HepG2 (cell line): Measurements from ENCODE around the gene SIRPA. TPM values are rescaled to one million over a fixed set of nuclear protein-coding genes. Genes with fewer than 3 reads are reported as not detected.

Experiments
- ATAC-seq: fragments of 200-7000 bp; cut with Tn5 transposase; 3 replicates; pipeline ENCODE4 v1.9.1; 2020; ENCODE audit warnings: mild to moderate bottlenecking, moderate library complexity
- BruUV-seq: library from RNA; stranded (reverse); fragments of 400-500 nt; replicated peaks from 2 replicates; lab custom pipeline; 2021; lab: Mats Ljungman, UMichigan
- CTCF ChIA-PET: fragments of 300-600 bp; formaldehyde crosslinking; extraction: SDS; loops from one replicate; lab custom pipeline; 2021; ENCODE audit warnings: low total read pairs, inconsistent platforms, low intra/inter-chr PET ratio; lab: Yijun Ruan, JAX
- POLR2A ChIA-PET: fragments of 350-600 bp; sonication (Branson Sonifier 250); formaldehyde crosslinking; loops from one replicate; lab custom pipeline; 2020; ENCODE audit warnings: antibody characterized with exemption, inconsistent platforms; lab: Yijun Ruan, JAX
- DNase-seq: peaks from one replicate; pipeline ENCODE4 v3.0.0-alpha.2; 2015; ENCODE audit warnings: low spot score
- FAIRE-seq: peaks from 3 replicates; lab custom pipeline; 2011; peaks lifted over from hg19 to GRCh38; lab: Jason Lieb, UNC
- H2AFZ ChIP-seq: one replicate; pipeline ENCODE4 v1.6.1; 2011; ENCODE audit warnings: low read length, inconsistent platforms
- H3K27ac ChIP-seq: fragments of 300-600 bp; 3 replicates; pipeline ENCODE4 v1.8.0; 2011; ENCODE audit warnings: mixed run types, mild to moderate bottlenecking, mixed read lengths, low read length, inconsistent platforms; ENCODE audit not compliant: insufficient read depth; ENCODE audit errors: extremely low read length
- H3K27me3 ChIP-seq, 2 experiments: fragments of 200-600 bp in 1 of 2; 2 replicates in 1 of 2; 3 replicates in 1 of 2; pipeline versions ENCODE4 v1.6.0 to v1.8.0; 2011; ENCODE audit warnings: low read length in 2 of 2, mild to moderate bottlenecking in 2 of 2, moderate library complexity in 2 of 2, inconsistent platforms in 1 of 2; ENCODE audit not compliant: insufficient read depth in 2 of 2, control insufficient read depth in 1 of 2
- H3K36me3 ChIP-seq, 2 experiments: fragments of 200-600 bp in 1 of 2; replicated peaks in 1 of 2; 2 replicates in 1 of 2; 3 replicates in 1 of 2; pipeline versions ENCODE4 v1.5.1 to v1.8.0; 2011; ENCODE audit warnings: low read length in 2 of 2, inconsistent platforms in 1 of 2; ENCODE audit not compliant: insufficient read depth in 2 of 2, control insufficient read depth in 1 of 2
- H3K4me1 ChIP-seq: 2 replicates; pipeline ENCODE4 v1.5.1; 2012; ENCODE audit warnings: low read length, inconsistent platforms; ENCODE audit not compliant: insufficient read depth
- H3K4me2 ChIP-seq: 2 replicates; pipeline ENCODE4 v1.6.0; 2011; ENCODE audit warnings: low read depth, low read length, inconsistent platforms
- H3K4me3 ChIP-seq, 3 experiments: fragments of 200-600 bp in 1 of 3; sonication (generic), shearing (Covaris generic) in 1 of 3; replicated peaks in 1 of 3; 2 replicates each; pipeline ENCODE4 v1.5.1; 2011 to 2016; ENCODE audit warnings: low read length in 3 of 3, inconsistent platforms in 2 of 3, low read depth in 2 of 3, mild to moderate bottlenecking in 2 of 3, control low read depth in 1 of 3, mixed read lengths in 1 of 3; ENCODE audit not compliant: insufficient read depth in 1 of 3
- H3K79me2 ChIP-seq: one replicate; pipeline ENCODE4 v1.6.1; 2011; ENCODE audit warnings: low read length, inconsistent platforms; ENCODE audit not compliant: insufficient read depth
- H3K9ac ChIP-seq: 2 replicates; pipeline ENCODE4 v1.6.0; 2011; ENCODE audit warnings: mild to moderate bottlenecking, low read depth, low read length, inconsistent platforms; ENCODE audit not compliant: insufficient read depth
- H3K9me3 ChIP-seq: 2 replicates; pipeline ENCODE4 v1.5.1; 2012; ENCODE audit warnings: mild to moderate bottlenecking, low read length
- H4K20me1 ChIP-seq: 2 replicates; pipeline ENCODE4 v1.6.0; 2011; ENCODE audit warnings: inconsistent platforms, mild to moderate bottlenecking, low read length, moderate library complexity; ENCODE audit not compliant: insufficient read depth
- BRF2 ChIP-seq: sonication (generic); formaldehyde crosslinking; IDR thresholded peaks from 2 replicates; pipeline ENCODE4 v1.8.1; 2022; ENCODE audit warnings: mild to moderate bottlenecking, missing genetic modification reagents
- EEA1 ChIP-seq: sonication (generic); formaldehyde crosslinking; IDR thresholded peaks from 2 replicates; pipeline ENCODE4 v1.5.1; 2020; ENCODE audit warnings: mild to moderate bottlenecking, missing genetic modification reagents, borderline replicate concordance
- FOXA1 ChIP-seq, 2 experiments: fragments of 450-650 bp in 1 of 2; sonication (generic) in 1 of 2; formaldehyde crosslinking in 1 of 2; IDR thresholded peaks; 2 replicates each; pipeline versions ENCODE4 v1.4.0 to v1.6.1; 2016 to 2020; ENCODE audit warnings: missing genetic modification reagents in 1 of 2
- GLMP ChIP-seq: sonication (generic); formaldehyde crosslinking; IDR thresholded peaks from 2 replicates; pipeline ENCODE4 v1.9.0; 2021; ENCODE audit warnings: missing genetic modification reagents, mild to moderate bottlenecking, borderline replicate concordance
- HHEX ChIP-seq: IDR thresholded peaks from 2 replicates; pipeline ENCODE4 v1.6.1; 2016; ENCODE audit warnings: control low read depth
- HINFP ChIP-seq: sonication (generic); formaldehyde crosslinking; IDR thresholded peaks from 2 replicates; pipeline ENCODE4 v1.4.0; 2020; ENCODE audit warnings: low read depth, mild to moderate bottlenecking, missing genetic modification reagents
- ISL2 ChIP-seq: sonication (generic); formaldehyde crosslinking; IDR thresholded peaks from 2 replicates; pipeline ENCODE4 v1.5.0; 2020; ENCODE audit warnings: missing genetic modification reagents
- REPIN1 ChIP-seq: sonication (generic); formaldehyde crosslinking; IDR thresholded peaks from 2 replicates; pipeline ENCODE4 v1.8.0; 2022; ENCODE audit warnings: missing genetic modification reagents, low read depth, mild to moderate bottlenecking, borderline replicate concordance
- ZBTB2 ChIP-seq: sonication (generic); formaldehyde crosslinking; IDR thresholded peaks from 2 replicates; pipeline ENCODE4 v1.8.0; 2022; ENCODE audit warnings: low read depth, missing genetic modification reagents
- ZKSCAN5 ChIP-seq: sonication (generic); formaldehyde crosslinking; IDR thresholded peaks from 2 replicates; pipeline ENCODE4 v1.5.1; 2020; ENCODE audit warnings: mild to moderate bottlenecking, missing genetic modification reagents
- ZNF329 ChIP-seq: sonication (generic); formaldehyde crosslinking; IDR thresholded peaks from 2 replicates; pipeline ENCODE4 v1.9.0; 2021; ENCODE audit warnings: low read depth, mild to moderate bottlenecking, missing genetic modification reagents
- ZNF710 ChIP-seq: sonication (generic); formaldehyde crosslinking; IDR thresholded peaks from 2 replicates; pipeline ENCODE4 v1.5.0; 2020; ENCODE audit warnings: mild to moderate bottlenecking, missing genetic modification reagents, borderline replicate concordance
- ZSCAN20 ChIP-seq: sonication (generic); formaldehyde crosslinking; IDR thresholded peaks from 2 replicates; pipeline ENCODE4 v1.4.0; 2020; ENCODE audit warnings: missing genetic modification reagents, mild to moderate bottlenecking, borderline replicate concordance
- ZSCAN22 ChIP-seq: sonication (generic); formaldehyde crosslinking; IDR thresholded peaks from 2 replicates; pipeline ENCODE4 v1.4.0; 2020; ENCODE audit warnings: mild to moderate bottlenecking, missing genetic modification reagents
- ZXDC ChIP-seq: sonication (generic); formaldehyde crosslinking; IDR thresholded peaks from 2 replicates; pipeline ENCODE4 v1.5.0; 2020; ENCODE audit warnings: mild to moderate bottlenecking, missing genetic modification reagents
- in situ Hi-C: cut with HindIII; loops from 2 replicates; pipeline ENCODE4 v1.10.0; 2017; ENCODE audit warnings: low pct_unique_long_range_greater_than_20kb; ENCODE audit not compliant: extremely low pct_ligation_motif_present
- intact Hi-C: fragments of 100-400 bp; cut with micrococcal nuclease; formaldehyde crosslinking; loops from one replicate; pipeline ENCODE4 v1.10.0; 2022; ENCODE audit not compliant: unreplicated experiment
- polyA plus RNA-seq, 8 experiments: library from polyadenylated mRNA; depleted of rRNA in 3 of 8; stranded (reverse) in 7 of 8; unstranded in 1 of 8; fragments of >200 nt; fragmentation: Illumina TruSeq in 4 of 8; extraction: Trizol in 4 of 8; gene quantifications; 2 replicates each; pipeline versions ENCODE4 v1.2.1 to v1.2.3, GENCODE V29; 2011 to 2016; ENCODE audit warnings: low read depth in 4 of 8, missing spikeins in 1 of 8, mixed read lengths in 1 of 8; ENCODE audit not compliant: insufficient read depth in 1 of 8
- total RNA-seq, 5 experiments: library from RNA; depleted of rRNA; stranded (reverse); fragments of >200 nt; fragmentation: Illumina TruSeq; extraction: Trizol; gene quantifications; 2 replicates each; pipeline ENCODE4 v1.2.3, GENCODE V29; 2016; ENCODE audit warnings: low read depth in 1 of 5

The SIRPA gene
- total and polyA plus RNA-seq, 2 of the 13 experiments (the other 11 are each of a cell fraction or from before 2014, with no cell fraction given) = 7.2 to 17.6 TPM

- H3K27me3 ChIP-seq = no peaks in the 10 kb centered on the region
- ATAC-seq (peak; percentile 49), FAIRE-seq (no peak), DNase-seq (no peak)
- H3K9me3 ChIP-seq = no peaks in the 10 kb centered on the region
- no TSS peak for BruUV-seq
- no peak overlapping the region for H3K4me2 ChIP-seq
- no peaks in the 10 kb centered on the region for H3K79me2 ChIP-seq
- no peaks in the 10 kb centered on the region for H4K20me1 ChIP-seq
- in situ Hi-C loops (no loop called here), intact Hi-C loops (no loop called here)
- H3K4me3 ChIP-seq = no peak overlapping the region
- no peak overlapping the region for H2AFZ ChIP-seq
- H3K4me1 ChIP-seq = peaks cover 28% of the 10 kb centered on the region
- ChIA-PET POLR2A (interaction anchor here (1.2 kb wide), 1 partner anchor 26 kb away, joined by 3 read pairs; no protein-coding TSS in a partner anchor), CTCF (no interaction called here)
- H3K27ac ChIP-seq = no peak overlapping the region
- H3K36me3 ChIP-seq = no peaks in the 10 kb centered on the region
- no peak overlapping the region for H3K9ac ChIP-seq
- TF ChIP-seq ZSCAN22 (CRISPR knock-in tag) = no peak
- TF ChIP-seq ZKSCAN5 (CRISPR knock-in tag) = no peak
- TF ChIP-seq FOXA1 (IDR thresholded peaks at IDR 0.05) = no peak
- no peak for TF ChIP-seq FOXA1 (CRISPR knock-in tag; IDR thresholded peaks at IDR 0.05)
- TF ChIP-seq ZBTB2 (CRISPR knock-in tag) = no peak
- no peak for TF ChIP-seq ISL2
- no peak for TF ChIP-seq HINFP (CRISPR knock-in tag)
- TF ChIP-seq ZSCAN20 = no peak
- TF ChIP-seq EEA1 = no peak
- TF ChIP-seq BRF2 (CRISPR knock-in tag) = no peak
- TF ChIP-seq HHEX (CRISPR knock-in tag) = no peak
- no peak for TF ChIP-seq ZXDC (CRISPR knock-in tag)
- TF ChIP-seq ZNF710 (CRISPR knock-in tag) = no peak
- no peak for TF ChIP-seq ZNF329
- no peak for TF ChIP-seq GLMP
- TF ChIP-seq REPIN1 (CRISPR knock-in tag) = no peak
These were observed 46.8 kb upstream of the SIRPA start for GRCh38 chr20:1848373-1848772.
